ENCODE data around the gene ARID1B.

GRCh38 chr6:156841508-156841907 is 64.3 kb downstream of the ARID1B start:
- TF ChIP-seq CTCF (conservative IDR thresholded peaks at IDR 0.05; ENCODE audit: low read depth, low read length) (no peak), EZH2 (IDR thresholded peaks at IDR 0.05; ENCODE audit: borderline replicate concordance, low read depth, low read length, poor library complexity, severe bottlenecking) (no peak)
